ENCODE data around the gene SFRP2.

The SFRP2 gene

GRCh38 chr4:153794006-153794405, 5.1 kb upstream of the SFRP2 start:
- peak; percentile 86 for DNase-seq (ENCODE audit: low spot score)

GRCh38 chr4:153792618-153793247, 3.9 kb upstream of the SFRP2 start:
- no peak for DNase-seq (ENCODE audit: low spot score)

GRCh38 chr4:153791746-153792617, 3.1 kb upstream of the SFRP2 start:
- peak; percentile 56 for DNase-seq (ENCODE audit: low spot score)

- DNase-seq (ENCODE audit: low spot score) = no peak
Observed at GRCh38 chr4:153790962-153791551, 2.2 kb upstream of the SFRP2 start.

GRCh38 chr4:153790500-153790865, 1.6 kb upstream of the SFRP2 start:
- no peak for DNase-seq (ENCODE audit: low spot score)

- DNase-seq (ENCODE audit: low spot score) = no peak
Observed at GRCh38 chr4:153789741-153790499, 1.0 kb upstream of the SFRP2 start.

- DNase-seq (ENCODE audit: low spot score) = no peak
Observed at GRCh38 chr4:153788051-153788412, 851 bp downstream of the SFRP2 start.

GRCh38 chr4:153787575-153787974, 1.3 kb downstream of the SFRP2 start:
- DNase-seq (ENCODE audit: low spot score) = no peak

- DNase-seq (ENCODE audit: low spot score) = no peak
Observed at GRCh38 chr4:153787061-153787560, 1.8 kb downstream of the SFRP2 start.

- DNase-seq (ENCODE audit: low spot score) = peak; percentile 67
Observed at GRCh38 chr4:153785910-153786721, 2.8 kb downstream of the SFRP2 start.

- no peak for DNase-seq (ENCODE audit: low spot score)
Observed at GRCh38 chr4:153784166-153784699, 4.7 kb downstream of the SFRP2 start.

GRCh38 chr4:153782581-153782980, 6.3 kb downstream of the SFRP2 start:
- no peak for DNase-seq (ENCODE audit: low spot score)

GRCh38 chr4:153781717-153782416, 7.0 kb downstream of the SFRP2 start:
- DNase-seq (ENCODE audit: low spot score) = no peak

GRCh38 chr4:153781280-153781679, 7.6 kb downstream of the SFRP2 start:
- DNase-seq (ENCODE audit: low spot score) = no peak

- no peak for DNase-seq (ENCODE audit: low spot score)
Observed at GRCh38 chr4:153780876-153781275, 8.0 kb downstream of the SFRP2 start.

- no peak for DNase-seq (ENCODE audit: low spot score)
Observed at GRCh38 chr4:153780221-153780620, 8.7 kb downstream of the SFRP2 start.

- no peak for DNase-seq (ENCODE audit: low spot score)
Observed at GRCh38 chr4:153778383-153778782, 10.5 kb downstream of the SFRP2 start.

GRCh38 chr4:153777421-153777820, 11.5 kb downstream of the SFRP2 start:
- no peak for DNase-seq (ENCODE audit: low spot score)

GRCh38 chr4:153776601-153777000, 12.3 kb downstream of the SFRP2 start:
- DNase-seq (ENCODE audit: low spot score) = no peak

- no peak for DNase-seq (ENCODE audit: low spot score)
Observed at GRCh38 chr4:153773236-153773690, 15.6 kb downstream of the SFRP2 start.
